Measurements from ENCODE around the gene OR1F1.
"Not testable (repeated sequence)": the region's sequence is repeated elsewhere in the genome, so short reads cannot be mapped to it uniquely, and the experiment has no call there.

OR1F1 gene

DNA sequence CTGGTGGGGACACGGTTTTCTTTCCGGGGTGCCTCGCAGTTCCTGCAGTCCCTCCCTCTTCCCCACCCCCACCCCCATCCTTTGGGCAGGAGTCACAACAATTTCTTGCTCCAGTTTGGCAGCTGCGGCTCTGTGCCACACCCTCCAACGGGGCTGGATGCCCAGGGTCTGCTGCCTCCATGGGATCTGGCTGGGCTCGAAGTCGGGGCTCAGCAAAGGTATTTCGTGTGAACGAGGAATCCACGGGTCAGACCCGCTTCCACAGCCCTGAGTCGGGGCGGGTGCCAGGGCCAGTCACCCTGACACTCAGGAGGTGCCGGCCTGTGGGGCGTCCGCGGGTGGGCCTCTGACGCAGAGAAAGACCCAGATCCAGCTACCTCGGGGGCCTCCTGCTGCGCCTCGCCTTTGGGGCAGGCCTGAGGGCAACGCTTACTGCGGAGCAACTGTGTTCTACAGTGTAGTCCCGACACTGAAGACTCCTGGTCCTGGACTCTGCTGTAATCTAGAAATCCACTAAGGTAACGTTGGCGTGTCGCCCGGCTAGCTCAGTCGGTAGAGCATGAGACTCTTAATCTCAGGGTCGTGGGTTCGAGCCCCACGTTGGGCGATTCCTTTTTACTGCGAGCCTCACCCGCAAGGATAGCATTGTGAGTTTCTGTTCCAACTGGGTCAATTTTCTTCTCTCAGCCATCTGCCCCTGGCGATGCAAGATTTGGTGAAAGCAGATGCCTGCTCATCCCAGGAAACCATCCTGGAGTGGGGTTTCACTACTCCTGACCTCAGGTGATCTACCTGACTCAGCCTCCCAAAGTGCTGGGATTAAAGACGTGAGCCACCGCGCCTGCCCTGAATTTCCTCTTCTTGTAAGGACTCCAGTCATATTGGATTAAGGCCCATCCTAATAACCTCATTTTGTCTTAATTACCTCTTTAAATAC lies 12.6 kb upstream of the OR1F1 start:
- DNase-seq = no peak

GRCh38 chr16:3179651-3180050 lies 8.4 kb upstream of the OR1F1 start:
- DNase-seq = no peak

DNA sequence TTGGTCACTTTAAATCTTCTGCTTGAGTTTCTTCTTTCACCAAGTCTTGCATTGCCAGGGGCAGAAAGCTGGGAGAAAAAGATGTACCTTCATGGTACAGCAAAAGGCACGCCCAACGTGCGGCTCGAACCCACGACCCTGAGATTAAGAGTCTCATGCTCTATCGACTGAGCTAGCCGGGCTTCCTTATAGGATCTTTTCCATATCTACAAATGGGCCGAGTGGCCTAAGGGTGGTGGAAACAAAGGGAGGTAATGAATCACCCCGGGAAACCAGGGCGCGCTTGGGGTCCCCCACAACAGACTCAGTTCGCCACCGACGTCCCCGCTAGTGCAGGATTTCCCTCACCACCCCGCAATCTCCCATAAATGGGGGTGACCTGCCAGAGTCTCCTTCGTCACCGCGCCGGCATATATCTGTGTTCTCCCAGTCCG lies 7.5 kb upstream of the OR1F1 start:
- no peak for DNase-seq

GRCh38 chr16:3182293-3182607 lies 5.8 kb upstream of the OR1F1 start:
- DNase-seq = not testable (repeated sequence)

GRCh38 chr16:3182608-3183444 lies 5.2 kb upstream of the OR1F1 start:
- DNase-seq = no peak

GRCh38 chr16:3183445-3184139 lies 4.4 kb upstream of the OR1F1 start:
- no peak for DNase-seq

DNA sequence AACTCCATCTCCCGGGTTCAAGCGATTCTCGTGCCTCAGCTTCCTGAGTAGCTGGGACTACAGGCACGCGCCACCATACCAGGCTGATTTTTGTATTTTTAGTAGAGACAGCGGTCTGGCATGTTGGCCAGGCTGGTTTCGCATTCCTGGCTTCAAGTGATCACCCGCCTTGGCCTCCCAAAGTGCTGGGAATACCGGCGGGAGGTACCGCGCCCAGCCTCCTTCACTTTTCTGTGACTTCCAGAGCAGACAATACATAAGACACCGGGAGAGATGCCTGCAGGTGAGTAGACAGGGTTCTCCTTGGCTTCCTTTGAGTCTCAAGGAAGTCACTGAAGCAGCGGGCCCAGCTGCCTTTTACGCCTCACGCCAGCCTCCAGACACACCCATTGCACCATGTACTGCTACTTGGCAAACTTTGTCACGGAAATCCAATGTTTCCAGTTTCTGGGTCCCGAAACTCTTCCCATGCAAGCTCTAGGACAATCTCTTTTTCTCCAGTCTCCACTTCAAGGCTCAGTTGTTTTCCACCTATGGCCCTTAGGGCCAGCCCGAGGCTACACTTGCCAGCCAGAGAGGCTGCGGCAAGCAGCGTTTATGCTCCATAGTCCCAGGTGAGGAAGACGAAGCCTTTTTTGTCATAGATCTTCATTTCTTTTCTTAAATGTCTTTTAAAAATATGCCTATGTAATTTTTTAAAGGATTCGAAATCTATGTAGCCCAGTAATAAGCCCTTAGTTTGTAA lies 886 bp upstream of the OR1F1 start:
- no peak for DNase-seq

DNA sequence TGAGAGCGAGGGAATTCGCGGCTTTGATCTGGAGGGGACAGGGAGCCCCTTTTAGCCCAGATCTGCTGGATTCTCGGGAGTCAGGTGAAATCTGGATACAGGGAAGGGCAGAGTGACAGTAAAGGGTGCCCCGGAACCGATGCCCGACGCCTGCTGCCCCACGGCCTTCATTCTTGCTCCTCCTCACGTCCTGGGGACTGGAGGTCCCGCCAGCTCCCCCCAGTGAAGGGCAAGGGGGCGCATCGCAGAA lies 596 bp downstream of the OR1F1 start:
- no peak for DNase-seq

DNA sequence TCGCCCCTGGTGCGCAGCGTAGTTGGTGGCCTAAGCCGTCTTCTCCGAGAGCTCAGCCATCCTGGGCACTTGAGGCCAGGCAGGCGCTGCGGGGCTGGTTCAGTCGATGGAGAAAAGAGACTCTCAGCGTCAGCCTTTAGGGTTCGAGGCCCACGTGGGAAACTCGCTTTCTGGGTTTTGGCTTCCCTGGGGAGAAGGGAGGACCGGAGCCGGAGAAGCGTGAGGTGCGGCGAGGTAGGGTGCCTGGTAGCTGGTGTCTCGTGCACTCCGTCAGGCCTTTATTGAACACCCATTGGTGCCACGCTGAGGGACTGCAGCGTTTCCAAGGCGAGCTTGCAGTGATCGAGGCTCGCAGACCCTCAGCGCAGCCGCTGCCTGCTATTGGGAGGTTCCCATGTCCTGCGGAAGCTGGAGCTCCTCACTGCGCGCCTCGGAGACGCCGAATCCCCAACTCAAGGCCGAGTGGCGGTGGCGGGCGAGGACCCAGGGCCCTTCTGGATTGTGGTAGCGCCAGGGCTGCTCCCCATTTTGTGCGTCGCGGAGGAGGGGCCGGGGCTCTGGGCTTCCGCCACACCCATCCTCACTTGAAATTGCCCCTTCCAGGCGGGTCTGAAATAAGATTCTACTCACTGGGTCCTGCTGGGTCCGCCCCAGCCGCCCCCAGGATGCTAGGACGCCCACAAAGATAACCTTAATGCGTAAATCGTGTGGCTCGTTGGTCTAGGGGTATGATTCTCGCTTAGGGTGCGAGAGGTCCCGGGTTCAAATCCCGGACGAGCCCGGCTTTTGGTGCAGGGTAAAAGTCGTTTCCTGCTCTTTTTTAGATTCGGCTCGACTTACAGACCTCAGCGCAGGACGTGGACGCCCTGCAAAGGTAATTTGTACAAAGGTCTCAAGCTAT lies 1.2 kb downstream of the OR1F1 start:
- peak; percentile 34 for DNase-seq

DNA sequence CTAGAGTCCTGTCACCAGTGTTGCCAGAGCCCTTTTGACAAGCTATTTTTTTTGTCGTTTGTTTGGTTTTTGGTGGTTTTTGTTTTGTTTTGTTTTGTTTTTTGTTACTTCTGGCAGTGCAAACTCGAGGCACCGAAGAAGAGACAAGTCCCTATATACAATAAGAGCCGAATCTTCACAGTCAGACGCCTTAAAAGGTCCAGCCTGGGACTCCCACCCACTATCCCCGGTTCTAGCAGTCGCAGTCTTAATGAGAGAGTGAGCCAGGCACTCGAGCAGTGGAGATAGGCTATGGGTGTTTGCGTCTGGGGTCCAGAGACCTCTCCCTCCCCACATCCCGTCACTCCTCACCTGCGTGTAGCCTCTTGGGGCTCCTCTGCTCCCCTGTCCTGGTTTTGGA lies 1.9 kb downstream of the OR1F1 start:
- DNase-seq = no peak

DNA sequence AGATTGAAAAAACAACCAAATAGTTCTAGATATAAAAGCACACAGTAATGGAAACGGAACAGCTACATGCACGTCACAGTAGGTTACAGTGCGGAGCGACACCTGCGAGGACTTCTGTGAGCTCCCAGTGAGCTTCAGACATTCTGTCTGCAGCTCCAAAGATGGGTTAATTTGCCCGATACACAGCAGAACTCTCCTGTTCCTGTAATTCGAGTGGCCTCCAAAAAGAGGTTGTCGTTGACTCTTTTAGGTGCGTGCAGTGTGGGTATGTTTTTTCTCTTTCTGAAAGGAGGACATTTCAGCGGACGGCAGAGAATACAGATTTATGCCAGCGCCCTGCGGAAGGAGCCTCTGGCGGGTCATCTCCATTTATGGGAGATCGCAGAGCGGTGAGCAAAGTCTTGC lies 2.9 kb downstream of the OR1F1 start:
- DNase-seq = no peak

GRCh38 chr16:3192476-3193019 lies 4.5 kb downstream of the OR1F1 start:
- DNase-seq = no peak

- no peak for DNase-seq
Observed at GRCh38 chr16:3193221-3194212, 5.5 kb downstream of the OR1F1 start.

DNA sequence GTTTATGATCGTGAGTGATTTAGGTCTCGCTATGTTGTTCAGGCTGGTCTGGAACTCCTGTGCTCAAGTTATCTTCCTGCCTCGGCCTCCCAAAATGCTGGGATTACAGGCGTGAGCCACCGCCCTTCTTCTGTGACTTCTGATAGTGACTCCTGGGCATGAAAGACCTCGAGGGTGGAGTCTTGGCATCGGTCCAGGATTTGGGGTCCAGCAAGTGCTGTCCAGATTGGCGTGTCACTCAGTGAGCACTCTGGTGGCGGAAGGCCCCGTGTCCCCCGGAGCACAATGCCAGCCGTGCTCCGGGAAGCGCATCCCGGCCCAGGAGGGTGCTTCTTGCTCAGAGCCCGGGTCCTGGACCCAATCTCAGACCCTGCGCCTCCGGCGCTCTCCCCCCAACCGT lies 6.8 kb downstream of the OR1F1 start:
- DNase-seq = no peak

DNA sequence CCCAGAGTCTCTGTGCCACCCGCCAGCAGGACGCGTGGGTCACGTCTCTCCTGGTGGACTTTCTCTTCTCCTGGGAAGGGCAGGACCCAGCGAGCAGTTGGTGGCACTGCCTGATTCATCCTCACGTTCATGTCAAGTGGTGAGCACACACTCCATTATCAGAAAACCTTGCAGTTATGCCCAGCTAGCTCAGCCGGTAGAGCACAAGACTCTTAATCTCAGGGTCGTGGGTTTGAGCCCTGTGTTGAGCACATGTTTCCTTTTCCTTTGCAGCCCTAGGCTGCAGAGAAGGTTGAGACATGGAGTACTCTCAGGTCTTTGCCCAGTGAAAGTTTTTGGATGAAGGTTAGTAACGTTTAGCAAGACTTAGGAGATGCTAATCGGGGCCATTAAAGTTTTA lies 8.0 kb downstream of the OR1F1 start:
- no peak for DNase-seq

DNA sequence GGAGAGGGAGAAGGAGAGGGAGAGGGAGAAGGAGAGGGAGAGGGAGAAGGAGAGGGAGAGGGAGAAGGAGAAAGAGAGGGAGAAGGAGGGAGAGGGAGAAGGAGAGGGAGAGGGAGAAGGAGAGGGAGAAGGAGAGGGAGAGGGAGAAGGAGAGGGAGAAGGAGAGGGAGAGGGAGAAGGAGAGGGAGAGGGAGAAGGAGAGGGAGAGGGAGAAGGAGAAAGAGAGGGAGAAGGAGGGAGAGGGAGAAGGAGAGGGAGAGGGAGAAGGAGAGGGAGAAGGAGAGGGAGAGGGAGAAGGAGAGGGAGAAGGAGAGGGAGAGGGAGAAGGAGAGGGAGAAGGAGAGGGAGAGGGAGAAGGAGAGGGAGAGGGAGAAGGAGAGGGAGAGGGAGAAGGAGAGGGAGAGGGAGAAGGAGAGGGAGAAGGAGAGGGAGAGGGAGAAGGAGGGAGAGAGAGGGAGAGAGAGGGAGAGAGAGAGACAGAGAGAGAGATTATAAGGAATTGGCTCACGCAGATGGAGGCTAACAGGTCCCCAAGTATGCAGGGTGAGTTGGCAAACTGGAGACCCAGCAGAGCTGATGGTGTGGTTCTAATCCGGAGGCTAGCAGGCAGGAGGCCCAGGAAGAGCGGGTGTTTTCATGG lies 9.8 kb downstream of the OR1F1 start:
- DNase-seq = not testable (repeated sequence)

DNA sequence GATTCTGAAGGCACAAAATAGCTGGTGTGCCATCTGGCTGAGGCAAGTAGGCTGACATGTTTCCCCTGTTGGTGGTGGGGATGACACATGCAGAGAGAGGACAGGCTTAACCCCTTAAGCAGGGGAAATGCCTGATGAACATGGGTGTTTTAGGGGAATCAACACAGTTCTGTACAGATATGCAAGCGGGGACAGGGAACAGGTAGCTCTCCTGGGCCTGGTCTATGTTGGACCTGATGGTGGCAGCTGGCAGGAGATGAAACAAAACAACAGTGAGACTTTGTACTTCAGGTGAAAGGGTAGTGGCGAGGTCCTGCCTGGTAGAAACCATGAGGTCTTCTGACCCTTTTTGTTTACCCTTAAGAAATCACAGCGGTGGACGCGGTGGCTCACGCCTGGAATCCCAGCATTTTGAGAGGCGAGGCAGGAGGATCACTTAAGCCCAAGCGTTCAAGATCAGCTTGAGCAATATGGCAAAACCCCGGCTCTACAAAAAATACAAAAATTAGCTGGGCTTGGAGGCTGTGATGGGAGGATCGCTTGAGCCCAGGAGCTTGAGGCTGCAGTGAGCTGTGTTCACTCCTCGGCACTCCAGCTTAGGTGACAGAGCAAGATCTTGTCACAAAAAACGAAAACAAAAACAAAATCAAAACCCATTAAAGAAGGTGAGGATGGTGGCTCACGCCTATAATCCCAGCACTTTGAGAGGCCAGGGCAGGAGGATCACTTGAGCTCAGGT lies 10.5 kb downstream of the OR1F1 start:
- no peak for DNase-seq

DNA sequence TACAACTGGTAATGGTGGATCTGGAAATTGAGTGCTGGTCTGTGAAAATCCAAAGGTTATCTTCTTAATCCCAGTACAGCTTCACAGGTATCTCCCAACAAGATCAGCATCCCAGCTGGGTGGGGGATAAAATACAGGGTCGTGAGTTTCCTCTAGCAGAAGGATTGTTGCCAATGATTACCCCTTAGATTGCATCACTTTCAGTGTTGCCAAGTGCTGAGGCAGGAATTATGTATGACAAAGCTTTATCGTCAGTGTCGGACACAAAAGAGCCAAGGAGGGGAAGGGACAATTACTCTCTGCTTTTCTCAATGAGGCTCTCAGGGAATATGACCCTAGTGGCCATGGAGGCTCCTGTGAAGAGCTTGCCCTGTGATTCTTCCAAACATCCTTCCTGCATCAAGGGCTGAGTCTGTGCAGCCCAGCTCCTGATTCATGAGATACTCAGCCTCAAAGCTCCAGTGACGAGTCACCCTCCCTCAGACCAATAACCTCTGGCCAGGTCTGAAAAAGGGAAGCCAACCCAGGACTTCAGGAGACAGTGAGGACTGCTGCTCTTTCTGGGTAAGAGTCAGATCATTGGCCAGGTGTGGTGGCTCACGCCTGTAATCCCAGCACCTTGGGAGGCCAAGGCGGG lies 15.0 kb downstream of the OR1F1 start:
- DNase-seq = no peak

- DNase-seq = not testable (repeated sequence)
Observed at GRCh38 chr16:3205939-3206338, 17.9 kb downstream of the OR1F1 start.
